Breast epithelium (tissue), 3 donors: ENCODE data around the gene THSD4.

Experiments used
- POLR2A ChIP-seq: fragments of 450-650 bp; IDR thresholded peaks from one replicate; pipeline ENCODE4 v1.6.1; 2016; ENCODE audit warnings: antibody characterized with exemption, mild to moderate bottlenecking, moderate library complexity
- TF ChIP-seq, protein P1 (sequence below), 3 donors: fragments of 450-650 bp; IDR thresholded peaks; one replicate each; pipeline ENCODE4 v1.5.1; 2016 to 2017; ENCODE audit warnings: antibody characterized with exemption in 3 of 3, mild to moderate bottlenecking in 3 of 3, moderate library complexity in 3 of 3

DNA sequence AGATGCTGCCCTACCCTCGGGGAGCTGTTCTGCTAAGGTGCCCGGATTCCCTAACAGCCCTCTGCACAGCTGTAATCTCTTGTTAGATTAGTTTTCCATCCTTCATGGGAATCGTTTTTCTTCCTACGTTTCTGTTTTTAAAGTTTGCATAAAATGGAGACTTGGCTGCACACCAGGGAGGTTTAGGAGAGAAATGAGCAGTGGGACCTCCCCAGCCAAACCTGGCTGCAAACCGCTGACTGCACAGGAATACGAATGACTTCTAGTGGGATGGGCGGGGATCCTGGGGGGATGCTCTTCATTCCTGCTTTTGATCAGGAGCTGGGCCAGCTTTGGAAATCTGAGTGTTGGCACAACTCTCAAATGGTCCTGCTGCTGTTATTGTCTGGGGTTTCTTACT, 77.5 kb downstream of the THSD4 start:
- TF ChIP-seq POLR2A, result no peak
- TF ChIP-seq, protein P1, sequence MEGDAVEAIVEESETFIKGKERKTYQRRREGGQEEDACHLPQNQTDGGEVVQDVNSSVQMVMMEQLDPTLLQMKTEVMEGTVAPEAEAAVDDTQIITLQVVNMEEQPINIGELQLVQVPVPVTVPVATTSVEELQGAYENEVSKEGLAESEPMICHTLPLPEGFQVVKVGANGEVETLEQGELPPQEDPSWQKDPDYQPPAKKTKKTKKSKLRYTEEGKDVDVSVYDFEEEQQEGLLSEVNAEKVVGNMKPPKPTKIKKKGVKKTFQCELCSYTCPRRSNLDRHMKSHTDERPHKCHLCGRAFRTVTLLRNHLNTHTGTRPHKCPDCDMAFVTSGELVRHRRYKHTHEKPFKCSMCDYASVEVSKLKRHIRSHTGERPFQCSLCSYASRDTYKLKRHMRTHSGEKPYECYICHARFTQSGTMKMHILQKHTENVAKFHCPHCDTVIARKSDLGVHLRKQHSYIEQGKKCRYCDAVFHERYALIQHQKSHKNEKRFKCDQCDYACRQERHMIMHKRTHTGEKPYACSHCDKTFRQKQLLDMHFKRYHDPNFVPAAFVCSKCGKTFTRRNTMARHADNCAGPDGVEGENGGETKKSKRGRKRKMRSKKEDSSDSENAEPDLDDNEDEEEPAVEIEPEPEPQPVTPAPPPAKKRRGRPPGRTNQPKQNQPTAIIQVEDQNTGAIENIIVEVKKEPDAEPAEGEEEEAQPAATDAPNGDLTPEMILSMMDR (IDR thresholded peaks at IDR 0.05), result no peak
